ENCODE measurements around the gene ACBD4. TPM values are rescaled to one million over a fixed set of nuclear protein-coding genes. Genes with fewer than 3 reads are reported as not detected.

The ACBD4 gene
- total and polyA plus RNA-seq, 4 donors, result 4.4 to 51.4 (median 44.9) TPM

DNA sequence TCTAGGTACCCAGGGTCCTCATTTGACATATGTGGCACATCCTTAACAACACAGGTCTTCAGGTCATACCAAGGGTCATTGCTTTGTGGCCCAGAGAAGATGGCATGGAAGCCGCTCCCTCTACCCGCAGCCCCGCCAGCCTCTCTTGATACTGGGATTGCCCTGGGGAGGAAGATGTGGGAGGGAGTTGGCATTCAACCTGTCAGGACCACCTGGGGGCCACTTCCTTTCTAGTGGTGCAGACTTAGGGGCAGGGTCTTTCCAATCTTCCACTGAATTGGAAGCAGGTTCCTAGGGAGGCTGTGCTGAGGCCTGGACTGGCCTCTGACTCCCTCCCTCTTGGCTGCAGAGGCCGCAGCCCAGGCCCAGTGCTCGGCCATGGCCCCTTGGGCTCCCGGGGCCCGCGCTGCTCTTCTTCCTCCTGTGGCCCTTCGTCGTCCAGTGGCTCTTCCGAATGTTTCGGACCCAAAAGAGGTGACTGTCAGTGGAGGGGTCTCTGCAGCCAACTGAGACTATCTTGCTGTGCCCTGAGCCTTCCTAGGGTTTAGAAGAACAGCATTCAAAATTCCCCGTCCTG lies 7.7 kb downstream of the ACBD4 start:
- Histone ChIP-seq H3K36me3 (ENCODE audit: control insufficient read depth in 4 of 4, insufficient read depth in 3 of 4, low read depth in 1 of 4, low read length in 3 of 4) (peaks cover 2 to 9% (median 7%) of the 10 kb centered on the region in 4 donors), H3K9me3 (ENCODE audit: control insufficient read depth in 4 of 4, low read length in 3 of 4) (no peaks in the 10 kb centered on the region), H3K27me3 (ENCODE audit: control insufficient read depth in 4 of 4, insufficient read depth in 4 of 4, low read length in 3 of 4) (no peaks in the 10 kb centered on the region), H3K27ac (ENCODE audit: low read depth in 1 of 2, low read length in 2 of 2) (peak overlapping the region; percentile 77 to 85), H3K4me1 (ENCODE audit: control insufficient read depth in 4 of 4, insufficient read depth in 4 of 4, low read length in 3 of 4) (peaks cover 8 to 53% (median 39%) of the 10 kb centered on the region in 4 donors), H3K4me3 (ENCODE audit: low read depth in 1 of 3, low read length in 3 of 3) (no peak overlapping the region), H3K9ac (ENCODE audit: low read depth in 1 of 2, low read length in 2 of 2) (no peak overlapping the region)
- DNase-seq (ENCODE audit: low spot score), result no peak
- TF ChIP-seq SP1 (IDR thresholded peaks at IDR 0.05) (no peak), NR2F2 (IDR thresholded peaks at IDR 0.05) (peak; percentile 29)
- 84% methylated on average over 13 of the region's 13 CpGs for WGBS

DNA sequence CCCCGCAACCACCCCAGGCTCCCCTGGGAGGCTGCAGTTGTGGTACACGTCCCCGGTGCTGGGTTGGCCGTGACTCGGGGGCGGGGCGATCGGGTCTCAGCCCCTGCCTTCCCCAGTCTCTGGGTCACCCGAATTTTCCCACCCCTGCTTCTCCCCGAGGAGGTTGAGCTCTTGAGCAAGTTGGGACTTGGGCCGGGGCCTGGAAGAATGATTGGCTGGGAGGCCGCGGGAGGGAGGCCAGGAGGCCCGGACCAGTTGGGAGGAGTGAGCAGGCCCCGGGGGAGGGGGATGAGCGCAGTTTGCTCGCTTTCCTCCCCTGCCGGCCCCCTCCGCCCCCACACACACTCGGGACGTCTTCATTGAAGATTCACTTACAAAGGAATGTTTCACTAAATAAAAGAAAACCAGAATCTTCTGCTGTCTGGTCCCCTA lies 8.3 kb downstream of the ACBD4 start:
- peak overlapping the region in 1 of 3 donors; percentile 39 for H3K4me3 ChIP-seq (ENCODE audit: low read depth in 1 of 3, low read length in 3 of 3)
- 22% methylated on average over 21 of the region's 21 CpGs for WGBS
- peaks cover 8 to 49% (median 33%) of the 10 kb centered on the region in 4 donors for H3K4me1 ChIP-seq (ENCODE audit: control insufficient read depth in 4 of 4, insufficient read depth in 4 of 4, low read length in 3 of 4)
- no peak overlapping the region for H3K9ac ChIP-seq (ENCODE audit: low read depth in 1 of 2, low read length in 2 of 2)
- peaks cover 1 to 9% (median 7%) of the 10 kb centered on the region in 4 donors for H3K36me3 ChIP-seq (ENCODE audit: control insufficient read depth in 4 of 4, insufficient read depth in 3 of 4, low read depth in 1 of 4, low read length in 3 of 4)
- H3K27ac ChIP-seq (ENCODE audit: low read depth in 1 of 2, low read length in 2 of 2), result peak overlapping the region; percentile 77 to 85
- H3K9me3 ChIP-seq (ENCODE audit: control insufficient read depth in 4 of 4, low read length in 3 of 4), result no peaks in the 10 kb centered on the region
- peak; percentile 56 for DNase-seq (ENCODE audit: low spot score)
- no peaks in the 10 kb centered on the region for H3K27me3 ChIP-seq (ENCODE audit: control insufficient read depth in 4 of 4, insufficient read depth in 4 of 4, low read length in 3 of 4)
- TF ChIP-seq YY1 (IDR thresholded peaks at IDR 0.05) (peak; percentile 8), GABPA (IDR thresholded peaks at IDR 0.05 in 1 of 2, conservative IDR thresholded peaks at IDR 0.05 in 1 of 2) (no peak), ATF3 (IDR thresholded peaks at IDR 0.05) (no peak), SP1 (IDR thresholded peaks at IDR 0.05) (no peak), HNF4G (IDR thresholded peaks at IDR 0.05) (no peak), EGR1 (IDR thresholded peaks at IDR 0.05; ENCODE audit: low read depth in 2 of 2) (no peak), RAD21 (IDR thresholded peaks at IDR 0.05) (no peak), FOXA2 (IDR thresholded peaks at IDR 0.05) (no peak), MAX (IDR thresholded peaks at IDR 0.05) (no peak), HNF4A (conservative IDR thresholded peaks at IDR 0.05) (peak in 1 of 2 donors; percentile 24), NR2F2 (IDR thresholded peaks at IDR 0.05) (no peak), JUND (IDR thresholded peaks at IDR 0.05) (no peak), TAF1 (conservative IDR thresholded peaks at IDR 0.05) (no peak)
- TF ChIP-seq, protein P1, sequence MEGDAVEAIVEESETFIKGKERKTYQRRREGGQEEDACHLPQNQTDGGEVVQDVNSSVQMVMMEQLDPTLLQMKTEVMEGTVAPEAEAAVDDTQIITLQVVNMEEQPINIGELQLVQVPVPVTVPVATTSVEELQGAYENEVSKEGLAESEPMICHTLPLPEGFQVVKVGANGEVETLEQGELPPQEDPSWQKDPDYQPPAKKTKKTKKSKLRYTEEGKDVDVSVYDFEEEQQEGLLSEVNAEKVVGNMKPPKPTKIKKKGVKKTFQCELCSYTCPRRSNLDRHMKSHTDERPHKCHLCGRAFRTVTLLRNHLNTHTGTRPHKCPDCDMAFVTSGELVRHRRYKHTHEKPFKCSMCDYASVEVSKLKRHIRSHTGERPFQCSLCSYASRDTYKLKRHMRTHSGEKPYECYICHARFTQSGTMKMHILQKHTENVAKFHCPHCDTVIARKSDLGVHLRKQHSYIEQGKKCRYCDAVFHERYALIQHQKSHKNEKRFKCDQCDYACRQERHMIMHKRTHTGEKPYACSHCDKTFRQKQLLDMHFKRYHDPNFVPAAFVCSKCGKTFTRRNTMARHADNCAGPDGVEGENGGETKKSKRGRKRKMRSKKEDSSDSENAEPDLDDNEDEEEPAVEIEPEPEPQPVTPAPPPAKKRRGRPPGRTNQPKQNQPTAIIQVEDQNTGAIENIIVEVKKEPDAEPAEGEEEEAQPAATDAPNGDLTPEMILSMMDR (IDR thresholded peaks at IDR 0.05; ENCODE audit: low read depth, low read length, missing input control), result no peak

DNA sequence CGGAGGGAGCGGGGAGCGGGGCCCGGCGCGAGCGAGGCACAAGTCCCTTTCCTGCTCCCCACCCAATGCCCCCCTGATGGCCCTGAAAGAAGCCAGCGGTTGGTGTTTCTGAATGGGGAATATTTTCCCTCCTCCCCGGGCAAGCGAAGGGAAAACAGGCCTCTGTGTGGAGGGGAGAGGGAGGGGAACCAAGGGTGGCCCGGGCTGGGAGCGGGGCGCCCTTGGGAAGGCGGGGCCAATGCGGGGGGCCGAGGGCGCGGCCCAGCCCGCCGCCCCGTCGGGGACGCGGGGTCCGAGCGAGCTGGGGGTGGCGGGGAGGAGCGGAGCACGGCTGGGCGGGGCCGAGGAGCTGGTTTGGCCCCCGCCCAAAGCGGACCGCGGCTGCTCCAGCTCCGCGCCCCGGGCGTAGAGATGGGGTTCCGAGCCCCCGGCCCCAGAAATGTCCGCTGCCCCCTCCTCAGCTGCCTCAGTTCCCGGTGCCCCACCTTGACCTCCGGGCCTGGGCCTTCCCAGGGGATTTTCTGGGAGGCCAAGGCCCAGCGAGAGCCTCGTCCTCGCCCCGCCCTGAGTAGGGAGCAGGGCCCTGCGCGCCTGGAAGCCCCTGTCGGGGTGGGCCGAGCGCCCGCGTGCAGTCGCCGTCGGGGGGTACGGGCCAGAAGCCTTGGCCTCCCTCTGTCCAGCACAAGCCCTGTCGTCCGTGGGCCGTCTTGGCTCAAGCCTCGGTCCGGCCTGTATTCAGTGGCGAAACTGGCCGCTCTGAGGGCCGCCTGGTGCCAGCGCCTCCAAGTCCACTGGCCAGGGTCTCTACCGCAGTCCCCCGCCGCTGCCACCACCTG lies 8.9 kb downstream of the ACBD4 start:
- DNase-seq (ENCODE audit: low spot score), result peak; percentile 71
- H3K27me3 ChIP-seq (ENCODE audit: control insufficient read depth in 4 of 4, insufficient read depth in 4 of 4, low read length in 3 of 4), result no peaks in the 10 kb centered on the region
- H3K4me1 ChIP-seq (ENCODE audit: control insufficient read depth in 4 of 4, insufficient read depth in 4 of 4, low read length in 3 of 4), result peaks cover 8 to 48% (median 30%) of the 10 kb centered on the region in 4 donors
- H3K9ac ChIP-seq (ENCODE audit: low read depth in 1 of 2, low read length in 2 of 2), result no peak overlapping the region
- 14% methylated on average over 71 of the region's 71 CpGs for WGBS
- H3K9me3 ChIP-seq (ENCODE audit: control insufficient read depth in 4 of 4, low read length in 3 of 4), result no peaks in the 10 kb centered on the region
- H3K36me3 ChIP-seq (ENCODE audit: control insufficient read depth in 4 of 4, insufficient read depth in 3 of 4, low read depth in 1 of 4, low read length in 3 of 4), result peaks cover 0 to 8% (median 7%) of the 10 kb centered on the region in 4 donors
- peak overlapping the region in 1 of 3 donors; percentile 39 for H3K4me3 ChIP-seq (ENCODE audit: low read depth in 1 of 3, low read length in 3 of 3)
- TF ChIP-seq NR2F2 (IDR thresholded peaks at IDR 0.05) (no peak), FOXA1 (IDR thresholded peaks at IDR 0.05) (no peak), YY1 (IDR thresholded peaks at IDR 0.05) (no peak), GABPA (IDR thresholded peaks at IDR 0.05 in 1 of 2, conservative IDR thresholded peaks at IDR 0.05 in 1 of 2) (no peak), HNF4A (conservative IDR thresholded peaks at IDR 0.05) (no peak), TAF1 (conservative IDR thresholded peaks at IDR 0.05) (no peak), EGR1 (IDR thresholded peaks at IDR 0.05; ENCODE audit: low read depth in 2 of 2) (no peak), SP1 (IDR thresholded peaks at IDR 0.05) (no peak), RAD21 (IDR thresholded peaks at IDR 0.05) (no peak), HNF4G (IDR thresholded peaks at IDR 0.05) (no peak), JUND (IDR thresholded peaks at IDR 0.05) (no peak), MAX (IDR thresholded peaks at IDR 0.05) (no peak), RXRA (IDR thresholded peaks at IDR 0.05) (no peak), ATF3 (IDR thresholded peaks at IDR 0.05) (no peak)
- TF ChIP-seq, protein P2, sequence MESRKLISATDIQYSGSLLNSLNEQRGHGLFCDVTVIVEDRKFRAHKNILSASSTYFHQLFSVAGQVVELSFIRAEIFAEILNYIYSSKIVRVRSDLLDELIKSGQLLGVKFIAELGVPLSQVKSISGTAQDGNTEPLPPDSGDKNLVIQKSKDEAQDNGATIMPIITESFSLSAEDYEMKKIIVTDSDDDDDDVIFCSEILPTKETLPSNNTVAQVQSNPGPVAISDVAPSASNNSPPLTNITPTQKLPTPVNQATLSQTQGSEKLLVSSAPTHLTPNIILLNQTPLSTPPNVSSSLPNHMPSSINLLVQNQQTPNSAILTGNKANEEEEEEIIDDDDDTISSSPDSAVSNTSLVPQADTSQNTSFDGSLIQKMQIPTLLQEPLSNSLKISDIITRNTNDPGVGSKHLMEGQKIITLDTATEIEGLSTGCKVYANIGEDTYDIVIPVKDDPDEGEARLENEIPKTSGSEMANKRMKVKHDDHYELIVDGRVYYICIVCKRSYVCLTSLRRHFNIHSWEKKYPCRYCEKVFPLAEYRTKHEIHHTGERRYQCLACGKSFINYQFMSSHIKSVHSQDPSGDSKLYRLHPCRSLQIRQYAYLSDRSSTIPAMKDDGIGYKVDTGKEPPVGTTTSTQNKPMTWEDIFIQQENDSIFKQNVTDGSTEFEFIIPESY (IDR thresholded peaks at IDR 0.05), result no peak
- TF ChIP-seq, protein P1 (IDR thresholded peaks at IDR 0.05; ENCODE audit: low read depth, low read length, missing input control), result no peak
- H3K27ac ChIP-seq (ENCODE audit: low read depth in 1 of 2, low read length in 2 of 2), result peak overlapping the region; percentile 77 to 85
